ENCODE measurements around the gene ZNF467.

ZNF467 gene, protein sequence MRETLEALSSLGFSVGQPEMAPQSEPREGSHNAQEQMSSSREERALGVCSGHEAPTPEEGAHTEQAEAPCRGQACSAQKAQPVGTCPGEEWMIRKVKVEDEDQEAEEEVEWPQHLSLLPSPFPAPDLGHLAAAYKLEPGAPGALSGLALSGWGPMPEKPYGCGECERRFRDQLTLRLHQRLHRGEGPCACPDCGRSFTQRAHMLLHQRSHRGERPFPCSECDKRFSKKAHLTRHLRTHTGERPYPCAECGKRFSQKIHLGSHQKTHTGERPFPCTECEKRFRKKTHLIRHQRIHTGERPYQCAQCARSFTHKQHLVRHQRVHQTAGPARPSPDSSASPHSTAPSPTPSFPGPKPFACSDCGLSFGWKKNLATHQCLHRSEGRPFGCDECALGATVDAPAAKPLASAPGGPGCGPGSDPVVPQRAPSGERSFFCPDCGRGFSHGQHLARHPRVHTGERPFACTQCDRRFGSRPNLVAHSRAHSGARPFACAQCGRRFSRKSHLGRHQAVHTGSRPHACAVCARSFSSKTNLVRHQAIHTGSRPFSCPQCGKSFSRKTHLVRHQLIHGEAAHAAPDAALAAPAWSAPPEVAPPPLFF

DNA sequence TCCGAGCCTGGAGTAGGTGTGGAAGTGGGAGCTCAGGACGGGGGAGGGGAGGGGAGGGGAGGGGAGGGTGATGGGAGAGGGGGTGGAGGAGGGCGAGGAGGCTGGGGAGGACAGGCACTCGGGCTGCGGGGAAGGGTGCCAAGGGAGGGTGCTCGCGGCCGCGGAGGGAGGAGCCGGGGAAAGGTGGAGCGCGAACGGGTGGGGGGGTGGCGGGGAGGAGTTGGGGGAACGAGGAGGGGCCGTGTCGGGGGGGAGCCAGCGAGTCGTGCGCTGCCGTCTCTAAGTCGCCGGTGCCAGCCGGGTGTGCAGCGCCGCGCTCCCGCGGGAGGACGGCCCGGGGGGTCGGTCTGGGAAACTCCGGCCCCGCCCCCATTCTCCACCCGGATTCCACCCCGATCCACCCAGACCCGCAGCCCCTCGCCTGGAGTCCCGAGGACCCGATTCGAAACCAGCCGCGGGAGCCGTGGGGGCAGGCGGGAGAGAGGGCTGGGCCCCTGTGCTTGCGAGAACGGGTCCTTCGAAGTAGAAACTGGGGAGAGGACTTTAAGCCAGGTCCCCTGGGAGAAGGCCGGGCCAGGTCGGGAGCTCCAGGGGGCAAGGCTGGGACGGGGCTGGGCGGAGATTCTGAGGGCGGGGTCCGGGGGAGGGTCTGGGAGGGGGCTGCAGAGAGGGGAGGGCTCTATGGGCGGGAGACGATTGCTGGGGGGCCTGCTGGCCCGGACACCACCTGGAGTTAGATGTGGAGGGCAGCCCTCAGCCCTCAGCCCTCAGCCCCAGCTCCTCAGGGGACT lies at the start of gene ZNF467:
ZNF467 (minus strand) TSS at position 143 of the 791 bp plus-strand sequence. CDS start 2,556 bp downstream, outside the sequence.
- DNase-seq = no peak

DNA sequence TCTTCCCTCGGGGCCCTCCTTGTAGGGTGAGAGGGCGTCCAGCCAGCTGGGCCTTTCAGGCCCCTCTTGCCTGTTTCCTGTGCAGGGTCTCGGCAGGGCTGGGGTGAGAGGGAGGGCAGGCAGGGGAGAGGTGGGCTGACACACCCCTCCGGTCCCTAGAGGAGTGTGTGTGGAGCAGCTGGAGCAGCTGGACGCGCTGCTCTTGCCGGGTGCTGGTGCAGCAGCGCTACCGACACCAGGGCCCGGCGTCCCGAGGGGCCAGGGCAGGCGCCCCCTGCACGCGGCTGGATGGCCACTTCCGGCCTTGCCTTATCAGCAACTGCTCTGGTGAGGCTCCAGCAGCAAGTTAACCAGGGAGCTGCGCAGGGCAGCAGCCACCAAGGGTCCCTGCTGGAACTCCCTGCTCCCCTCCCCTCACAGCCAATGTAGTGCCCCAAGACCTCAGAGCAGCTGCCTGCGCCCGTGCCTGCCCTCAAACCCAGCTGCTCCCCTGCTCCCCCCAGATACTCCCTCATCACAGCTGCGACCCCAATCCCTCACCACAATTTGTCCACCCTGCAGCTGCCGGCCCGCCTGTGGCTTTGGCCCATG lies 49.1 kb upstream of the ZNF467 start:
- DNase-seq = no peak

DNA sequence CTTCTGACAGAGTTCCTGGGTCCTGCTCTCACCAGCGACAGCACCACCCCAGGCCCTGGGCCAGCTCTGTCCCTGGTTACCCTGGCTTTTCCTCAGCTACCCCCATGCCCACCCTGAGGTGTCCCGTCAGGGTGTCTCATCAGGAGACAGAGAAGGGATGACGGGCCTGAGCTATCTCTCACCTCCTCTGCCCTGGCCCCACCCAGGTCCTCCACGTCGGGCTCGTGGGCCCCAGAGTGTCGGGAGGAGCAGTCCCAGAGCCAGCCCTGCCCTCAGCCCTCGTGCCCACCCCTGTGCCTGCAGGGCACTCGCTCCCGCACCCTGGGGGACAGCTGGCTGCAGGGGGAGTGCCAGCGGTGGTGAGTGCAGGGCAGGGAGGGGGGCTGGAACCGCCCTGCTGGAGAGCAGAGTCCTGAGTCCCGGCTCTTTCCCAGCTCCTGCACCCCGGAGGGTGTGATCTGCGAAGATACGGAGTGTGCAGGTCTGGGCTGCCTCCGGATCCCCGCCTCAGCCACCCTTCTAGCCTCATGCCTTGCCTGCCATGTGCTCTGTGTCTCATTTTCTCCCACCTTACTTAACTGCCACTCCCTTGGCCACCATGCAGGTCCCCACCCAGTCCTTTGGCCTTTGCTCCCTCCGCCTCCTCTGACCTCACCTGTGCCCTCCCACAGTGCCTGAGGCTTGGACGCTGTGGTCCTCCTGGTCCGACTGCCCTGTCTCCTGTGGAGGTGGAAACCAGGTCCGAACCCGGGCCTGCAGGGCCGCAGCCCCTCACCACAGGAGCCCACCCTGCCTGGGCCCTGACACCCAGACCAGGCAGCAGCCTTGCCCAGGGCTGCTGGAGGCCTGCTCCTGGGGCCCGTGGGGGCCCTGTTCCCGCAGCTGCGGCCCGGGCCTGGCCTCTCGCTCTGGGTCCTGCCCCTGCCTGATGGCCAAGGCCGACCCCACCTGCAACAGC lies 48.1 kb upstream of the ZNF467 start:
- no peak for DNase-seq

DNA sequence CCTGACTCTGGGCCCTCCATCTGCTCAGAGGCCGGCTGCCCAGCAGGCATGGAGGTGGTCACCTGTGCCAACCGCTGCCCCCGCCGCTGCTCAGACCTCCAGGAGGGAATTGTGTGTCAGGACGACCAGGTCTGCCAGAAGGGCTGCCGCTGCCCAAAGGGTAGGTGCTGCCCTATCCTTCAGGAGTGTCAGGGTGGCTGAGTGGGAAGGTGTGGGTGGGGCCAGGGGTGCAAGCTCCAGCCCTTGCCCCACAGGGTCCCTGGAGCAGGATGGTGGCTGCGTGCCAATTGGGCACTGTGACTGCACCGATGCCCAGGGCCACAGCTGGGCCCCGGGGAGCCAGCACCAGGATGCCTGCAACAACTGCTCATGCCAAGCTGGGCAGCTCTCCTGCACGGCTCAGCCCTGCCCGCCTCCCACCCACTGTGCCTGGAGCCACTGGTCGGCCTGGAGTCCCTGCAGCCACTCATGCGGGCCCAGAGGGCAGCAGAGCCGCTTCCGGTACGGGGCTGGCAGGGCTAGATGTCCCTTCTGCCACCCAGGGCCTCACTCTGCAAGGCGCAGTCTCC lies 47.3 kb upstream of the ZNF467 start:
- DNase-seq = no peak

DNA sequence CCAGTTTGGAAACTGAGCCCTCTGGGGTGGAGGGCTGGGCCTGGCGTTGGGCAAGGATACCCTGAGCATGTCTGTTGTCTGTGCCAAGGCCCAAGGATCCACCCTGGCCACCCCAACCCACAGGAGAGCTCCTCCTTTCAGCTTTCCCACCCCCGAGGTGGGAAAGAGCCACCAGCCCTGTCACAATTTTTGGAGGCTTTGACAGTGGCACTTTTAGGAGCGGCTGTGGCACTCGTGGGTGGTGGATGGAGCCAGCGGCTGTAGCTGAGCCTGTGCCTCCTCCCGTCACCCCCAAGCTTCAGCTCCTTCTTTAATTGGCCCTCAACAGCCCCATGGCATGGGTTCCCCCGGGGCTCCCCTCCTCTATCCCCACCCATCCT lies 46.6 kb upstream of the ZNF467 start:
- DNase-seq = no peak

DNA sequence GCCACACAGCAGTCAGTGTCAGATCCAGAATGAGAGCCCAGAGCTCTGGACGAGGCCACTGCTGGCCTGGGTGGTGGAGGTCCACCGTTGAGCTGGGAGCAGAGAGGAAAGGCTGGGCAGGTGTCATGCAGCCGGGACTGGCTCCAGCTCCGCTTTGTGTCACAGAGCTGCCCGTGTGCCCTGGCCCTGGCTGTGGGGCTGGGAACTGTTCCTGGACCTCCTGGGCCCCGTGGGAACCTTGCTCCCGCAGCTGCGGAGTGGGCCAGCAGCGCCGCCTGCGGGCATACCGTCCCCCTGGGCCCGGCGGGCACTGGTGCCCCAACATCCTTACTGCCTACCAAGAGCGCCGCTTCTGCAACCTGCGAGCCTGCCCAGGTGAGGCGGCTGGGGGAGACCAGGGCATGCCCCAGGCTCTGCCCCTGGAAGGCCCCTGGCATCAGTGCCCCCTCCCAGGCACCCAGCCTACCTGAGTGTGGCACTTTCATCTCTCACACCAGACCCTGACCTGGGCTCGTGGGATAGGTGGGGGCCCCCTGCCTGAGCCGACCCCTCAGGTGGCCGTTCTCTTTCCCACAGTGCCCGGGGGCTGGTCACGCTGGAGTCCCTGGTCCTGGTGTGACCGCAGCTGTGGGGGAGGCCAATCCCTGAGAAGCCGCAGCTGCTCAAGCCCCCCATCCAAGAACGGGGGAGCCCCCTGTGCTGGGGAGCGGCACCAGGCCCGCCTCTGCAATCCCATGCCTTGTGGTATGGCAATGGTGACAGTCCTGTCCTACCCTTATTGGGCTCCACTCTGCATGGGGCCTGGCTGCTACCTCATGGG lies 46.0 kb upstream of the ZNF467 start:
- no peak for DNase-seq

DNA sequence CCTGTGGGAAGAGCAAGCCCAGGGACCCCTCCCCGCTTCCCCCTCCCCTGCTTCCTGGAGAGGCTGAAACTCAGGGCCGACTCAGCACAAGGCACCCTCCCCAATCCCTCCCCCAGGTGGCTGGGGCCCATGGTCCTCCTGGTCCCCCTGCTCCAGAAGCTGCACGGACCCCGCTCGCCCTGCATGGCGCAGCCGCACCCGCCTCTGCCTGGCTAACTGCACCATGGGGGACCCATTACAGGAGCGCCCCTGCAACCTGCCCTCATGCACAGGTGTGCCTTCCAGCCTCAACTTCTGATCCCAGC lies 45.1 kb upstream of the ZNF467 start:
- no peak for DNase-seq

DNA sequence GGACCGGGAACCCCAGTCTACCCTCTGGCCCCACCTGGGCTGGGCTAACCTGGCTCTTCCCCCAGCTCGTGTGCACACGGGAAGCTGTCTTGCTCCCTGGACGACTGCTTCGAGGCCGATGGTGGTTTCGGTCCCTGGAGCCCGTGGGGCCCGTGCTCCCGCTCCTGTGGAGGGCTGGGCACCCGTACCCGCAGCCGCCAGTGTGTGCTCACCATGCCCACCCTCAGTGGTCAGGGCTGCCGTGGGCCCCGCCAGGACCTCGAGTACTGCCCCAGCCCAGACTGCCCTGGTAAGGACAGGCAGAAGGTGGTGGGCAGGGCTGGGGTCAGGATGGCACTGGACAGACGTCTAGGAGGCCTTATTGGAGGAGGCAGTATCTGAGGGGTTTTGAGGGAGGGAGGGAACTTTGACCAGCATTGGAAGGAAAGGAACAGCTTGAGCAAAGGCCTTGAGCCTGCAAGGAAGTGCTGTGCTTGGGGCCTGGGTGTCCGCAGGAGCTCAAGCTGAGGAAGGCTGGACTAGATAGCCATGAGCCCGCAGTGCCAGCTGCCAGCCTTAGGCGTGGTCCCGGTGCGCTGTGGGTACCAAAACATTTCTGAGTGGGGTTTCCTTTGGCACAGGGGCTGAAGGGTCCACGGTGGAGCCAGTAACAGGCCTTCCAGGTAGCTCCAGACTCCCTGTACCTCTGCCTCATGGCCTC lies 44.6 kb upstream of the ZNF467 start:
- no peak for DNase-seq

DNA sequence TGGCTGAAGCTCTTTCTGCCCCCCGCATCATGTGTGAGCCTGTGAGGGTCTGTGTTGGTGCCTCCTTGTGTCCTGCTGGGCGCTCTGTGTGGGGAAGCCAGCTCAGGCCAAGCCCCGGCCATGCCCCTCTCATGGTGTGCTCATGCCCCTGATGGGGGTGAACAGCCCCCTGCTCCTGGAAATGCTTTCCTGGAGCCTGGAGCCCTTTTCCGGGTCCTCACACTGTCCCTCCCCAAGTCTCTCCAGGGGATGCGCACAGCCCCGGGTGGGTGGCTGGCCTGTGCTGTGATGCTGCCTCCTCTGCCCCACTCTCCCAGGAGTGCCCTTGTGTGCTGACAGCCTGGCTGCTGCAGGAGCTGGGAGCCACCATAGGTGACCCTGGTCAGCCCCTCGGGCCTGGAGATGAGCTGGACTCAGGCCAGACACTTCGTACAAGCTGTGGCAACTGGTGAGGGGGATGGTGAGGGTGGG lies 43.9 kb upstream of the ZNF467 start:
- DNase-seq = no peak

DNA sequence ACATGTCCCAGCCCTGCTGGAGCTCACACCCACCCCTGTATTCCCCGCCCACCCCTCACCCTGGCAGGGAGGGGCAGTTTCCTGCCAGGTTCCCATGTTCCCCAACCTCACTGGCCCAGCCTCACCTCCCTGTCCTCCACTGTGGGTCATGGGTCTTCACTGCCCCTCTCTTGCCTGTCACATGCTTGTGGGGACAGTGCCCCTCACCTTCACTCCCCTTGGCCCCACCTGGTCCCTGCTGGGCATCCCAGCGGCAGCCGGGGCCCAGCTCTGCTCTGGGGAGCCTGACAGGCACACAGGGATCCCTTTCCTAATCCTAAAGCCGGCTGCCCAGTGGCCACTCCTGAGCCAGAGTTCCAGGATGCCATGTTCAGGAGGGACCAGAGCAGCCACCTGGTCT lies 43.4 kb upstream of the ZNF467 start:
- no peak for DNase-seq

DNA sequence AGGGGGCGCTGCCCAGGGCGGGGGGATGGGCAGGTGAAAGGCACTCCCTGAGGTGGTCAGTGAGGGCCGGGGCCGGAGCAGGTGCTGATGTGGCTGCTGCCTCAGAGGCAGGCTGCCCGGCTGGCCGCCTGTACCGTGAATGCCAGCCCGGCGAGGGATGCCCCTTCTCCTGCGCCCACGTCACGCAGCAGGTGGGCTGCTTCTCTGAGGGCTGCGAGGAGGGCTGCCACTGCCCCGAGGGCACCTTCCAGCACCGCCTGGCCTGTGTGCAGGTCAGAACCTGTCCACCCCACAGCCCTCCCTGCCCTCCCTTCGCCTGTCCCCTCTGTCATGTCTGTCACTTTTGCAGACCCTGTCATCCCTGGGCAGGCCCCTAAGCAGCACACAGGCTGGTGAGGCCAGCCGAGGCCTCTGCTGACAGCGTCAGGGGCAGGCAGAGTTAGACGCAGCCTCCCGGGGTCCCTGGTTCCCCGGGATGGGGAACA lies 42.9 kb upstream of the ZNF467 start:
- DNase-seq = no peak

DNA sequence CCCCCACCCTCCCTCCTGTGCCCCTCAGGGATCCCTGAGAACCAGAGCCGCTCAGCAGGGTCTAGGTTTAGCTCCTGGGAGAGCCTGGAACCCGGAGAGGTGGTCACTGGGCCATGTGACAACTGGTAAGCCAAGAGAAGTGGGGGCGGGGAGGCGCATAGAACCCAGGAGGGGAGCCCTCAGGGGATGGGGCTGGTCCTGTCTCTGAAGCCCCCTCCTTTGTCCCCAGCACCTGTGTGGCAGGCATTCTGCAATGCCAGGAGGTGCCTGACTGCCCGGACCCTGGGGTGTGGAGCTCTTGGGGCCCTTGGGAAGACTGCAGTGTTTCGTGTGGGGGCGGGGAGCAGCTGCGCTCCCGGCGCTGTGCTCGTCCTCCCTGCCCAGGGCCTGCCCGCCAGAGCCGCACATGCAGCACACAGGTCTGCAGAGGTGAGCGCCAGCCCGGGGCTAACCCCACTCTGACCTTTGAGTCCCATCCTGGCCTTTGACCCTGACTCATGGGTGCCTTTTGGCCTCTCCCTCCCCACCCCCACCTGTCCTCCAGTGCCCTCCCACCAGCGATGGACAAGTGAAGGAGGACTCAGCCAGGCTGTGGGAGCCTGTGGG lies 42.4 kb upstream of the ZNF467 start:
- no peak for DNase-seq

DNA sequence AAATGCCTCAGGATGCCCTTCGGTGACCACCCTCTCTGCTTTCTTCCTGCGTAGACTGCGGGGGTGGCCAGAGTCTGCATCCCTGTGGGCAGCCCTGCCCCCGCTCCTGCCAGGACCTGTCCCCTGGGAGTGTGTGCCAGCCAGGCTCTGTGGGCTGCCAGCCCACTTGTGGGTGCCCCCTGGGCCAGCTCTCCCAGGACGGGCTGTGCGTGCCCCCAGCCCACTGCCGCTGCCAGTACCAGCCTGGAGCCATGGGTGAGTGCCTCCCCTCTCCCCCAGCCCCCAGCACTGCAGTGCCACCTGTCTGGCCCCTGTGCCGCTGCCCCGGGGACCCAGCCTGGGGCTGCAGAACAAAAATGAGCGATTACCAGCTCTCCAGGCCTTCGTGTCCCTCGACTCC lies 41.7 kb upstream of the ZNF467 start:
- no peak for DNase-seq

DNA sequence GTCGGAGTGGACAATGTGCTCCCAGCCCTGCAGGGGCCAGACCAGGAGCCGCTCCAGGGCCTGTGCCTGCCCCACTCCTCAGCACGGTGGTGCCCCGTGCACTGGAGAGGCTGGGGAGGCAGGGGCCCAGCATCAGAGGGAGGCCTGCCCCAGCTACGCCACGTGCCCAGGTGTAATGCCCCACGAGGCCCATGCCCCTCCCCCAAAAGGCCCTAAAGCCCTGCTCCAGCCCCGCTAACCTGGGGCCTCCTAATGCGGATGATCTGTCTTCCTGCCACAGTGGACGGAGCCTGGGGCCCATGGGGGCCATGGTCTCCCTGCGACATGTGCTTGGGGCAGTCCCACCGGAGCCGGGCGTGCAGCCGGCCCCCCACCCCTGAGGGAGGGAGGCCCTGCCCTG lies 41.1 kb upstream of the ZNF467 start:
- DNase-seq = no peak

DNA sequence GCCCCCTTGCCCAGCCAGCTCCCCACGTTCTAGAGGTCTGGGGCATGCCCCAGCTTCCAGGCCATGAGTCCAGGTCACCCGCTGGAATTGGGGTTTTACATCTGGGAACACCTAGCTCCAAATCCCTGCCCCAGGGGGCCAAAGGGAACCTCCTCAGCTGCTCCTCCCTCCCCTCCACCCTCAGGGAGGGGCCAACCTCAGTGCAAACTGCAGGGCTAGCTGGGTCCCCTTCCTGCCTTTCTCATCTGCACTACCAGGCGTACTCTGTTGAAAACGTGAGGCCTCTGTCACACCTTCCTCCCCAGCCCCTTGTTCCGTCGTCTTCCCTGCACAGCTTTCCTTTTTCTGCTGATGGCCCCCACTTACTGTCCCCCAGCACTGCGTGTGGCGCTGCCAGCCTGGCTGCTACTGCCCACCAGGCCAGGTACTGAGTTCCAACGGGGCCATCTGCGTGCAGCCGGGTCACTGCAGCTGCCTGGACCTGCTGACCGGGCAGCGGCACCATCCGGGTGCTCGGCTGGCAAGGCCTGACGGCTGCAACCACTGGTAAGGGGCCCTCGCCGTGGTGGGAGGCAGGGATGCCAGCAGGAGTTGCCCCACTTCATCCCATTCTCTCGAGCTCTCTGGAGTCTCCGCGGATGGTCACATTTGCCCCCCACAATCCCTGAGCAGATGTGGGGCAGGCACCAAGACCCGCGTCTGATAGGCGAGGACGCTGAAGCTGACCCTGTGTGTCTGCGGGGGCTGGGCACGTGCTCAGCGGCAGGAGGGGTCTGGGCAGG lies 40.1 kb upstream of the ZNF467 start:
- no peak for DNase-seq

DNA sequence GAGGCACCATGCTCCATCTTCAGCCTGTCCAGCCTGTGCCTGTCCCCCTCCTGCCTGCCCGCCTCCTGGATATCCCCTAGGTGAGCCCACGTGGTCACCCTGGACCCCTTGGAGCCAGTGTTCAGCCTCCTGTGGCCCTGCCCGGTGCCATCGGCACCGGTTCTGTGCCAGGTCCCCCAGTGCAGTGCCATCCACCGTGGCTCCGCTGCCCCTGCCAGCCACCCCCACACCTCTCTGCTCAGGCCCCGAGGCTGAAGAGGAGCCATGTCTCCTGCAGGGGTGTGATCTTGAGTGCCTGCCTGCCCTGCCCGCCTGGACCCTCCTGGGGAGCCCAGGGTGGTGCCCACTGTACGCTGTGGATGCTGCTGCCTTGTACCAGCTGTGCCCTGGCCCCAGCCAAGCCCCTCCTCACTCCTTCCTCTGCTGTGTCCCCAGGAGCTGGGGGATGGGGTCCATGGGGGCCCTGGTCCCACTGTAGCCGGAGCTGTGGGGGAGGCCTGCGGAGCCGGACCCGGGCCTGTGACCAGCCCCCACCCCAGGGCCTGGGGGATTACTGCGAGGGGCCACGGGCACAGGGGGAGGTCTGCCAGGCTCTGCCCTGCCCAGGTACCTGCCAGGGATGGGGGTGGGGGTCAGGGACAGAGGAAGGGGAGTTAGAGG lies 38.6 kb upstream of the ZNF467 start:
- no peak for DNase-seq

DNA sequence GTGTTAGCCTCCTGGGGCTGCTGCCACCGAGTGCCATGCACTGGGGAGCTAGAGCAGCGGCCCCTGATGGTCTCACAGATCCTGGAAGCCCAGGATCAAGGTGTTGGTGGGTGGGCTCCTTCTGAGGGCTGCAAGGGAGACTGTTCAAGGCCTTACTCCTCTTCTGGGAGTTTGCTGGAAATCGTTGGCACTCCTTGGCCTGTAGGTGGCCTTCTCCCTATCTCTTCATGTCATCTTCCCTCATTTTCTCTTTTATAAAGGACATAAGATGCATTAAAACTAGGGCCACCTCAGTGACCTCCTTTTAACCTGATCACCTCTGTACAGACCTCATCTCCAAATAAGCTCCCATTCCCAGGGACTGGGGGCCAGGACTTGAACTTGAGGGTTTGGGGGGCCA lies 37.8 kb upstream of the ZNF467 start:
- no peak for DNase-seq

DNA sequence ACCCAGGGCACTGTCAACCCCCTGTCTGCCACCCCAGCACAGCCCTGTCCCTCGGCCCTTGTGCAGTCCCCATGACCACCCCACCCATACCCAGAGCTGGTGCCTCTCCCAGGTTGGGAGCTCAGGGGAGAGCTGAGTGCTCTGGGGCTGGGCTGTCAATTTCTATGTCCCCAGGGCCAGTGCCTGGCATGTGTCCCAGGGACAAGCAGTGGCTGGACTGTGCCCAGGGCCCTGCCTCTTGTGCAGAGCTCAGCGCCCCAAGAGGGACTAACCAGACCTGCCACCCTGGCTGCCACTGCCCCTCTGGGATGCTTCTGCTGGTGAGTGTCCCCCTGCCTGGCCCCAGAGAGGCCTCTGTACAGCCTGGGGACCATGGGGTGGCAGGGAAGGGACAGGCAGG lies 35.8 kb upstream of the ZNF467 start:
- DNase-seq = no peak

All from T1000 (cell line).